ENCODE results near the gene LY86. TPM values are rescaled to one million over a fixed set of nuclear protein-coding genes. Genes with fewer than 3 reads are reported as not detected.
"Not testable (repeated sequence)": the region's sequence is repeated elsewhere in the genome, so short reads cannot be mapped to it uniquely, and the experiment has no call there.

LY86 gene
- total and polyA plus RNA-seq, 7 donors = 0.18 to 1.3 (median 0.42) TPM

- ATAC-seq = no peak
Measured at GRCh38 chr6:6661191-6661590, 72.7 kb downstream of the LY86 start.

GRCh38 chr6:6661684-6662083 lies 73.2 kb downstream of the LY86 start:
- no peaks in the 10 kb centered on the region for H3K9me3 ChIP-seq
- intact Hi-C loops (cut with DNase I) = no loop called here
- no peaks in the 10 kb centered on the region for H3K27me3 ChIP-seq (ENCODE audit: insufficient read depth in 3 of 3, low read length in 2 of 3)
- ATAC-seq (peak in 3 of 4 donors; percentile 40 to 53 (median 44)), DNase-seq (no peak)
- H3K4me3 ChIP-seq = no peak overlapping the region
- 19 to 24% (median 24%) methylated on average over 3 of the region's 3 CpGs for WGBS, 3 donors
- H3K36me3 ChIP-seq (ENCODE audit: insufficient read depth in 1 of 2, low read depth in 1 of 2) = no peaks in the 10 kb centered on the region
- no peak for TF ChIP-seq CTCF (IDR thresholded peaks at IDR 0.05)
- no peak overlapping the region for H3K27ac ChIP-seq
- H3K4me1 ChIP-seq = no peaks in the 10 kb centered on the region

More at GRCh38 chr6:6661191-6661590, 72.7 kb downstream of the LY86 start:
- H3K27me3 ChIP-seq (ENCODE audit: insufficient read depth in 3 of 3, low read length in 2 of 3) = no peaks in the 10 kb centered on the region
- no peak for TF ChIP-seq CTCF (IDR thresholded peaks at IDR 0.05)
- no peaks in the 10 kb centered on the region for H3K4me1 ChIP-seq
- no peaks in the 10 kb centered on the region for H3K9me3 ChIP-seq
- H3K36me3 ChIP-seq (ENCODE audit: insufficient read depth in 1 of 2, low read depth in 1 of 2) = no peaks in the 10 kb centered on the region
- no peak overlapping the region for H3K27ac ChIP-seq
- no peak for DNase-seq
- WGBS, 3 donors = 79 to 86% (median 84%) methylated on average over 9 of the region's 9 CpGs
- H3K4me3 ChIP-seq = no peak overlapping the region
- intact Hi-C loops (cut with DNase I) = no loop called here

- Histone ChIP-seq H3K27me3 (ENCODE audit: insufficient read depth in 3 of 3, low read length in 2 of 3) (no peaks in the 10 kb centered on the region), H3K36me3 (ENCODE audit: insufficient read depth in 1 of 2, low read depth in 1 of 2) (no peaks in the 10 kb centered on the region), H3K27ac (no peak overlapping the region), H3K4me3 (no peak overlapping the region), H3K4me1 (no peaks in the 10 kb centered on the region), H3K9me3 (no peaks in the 10 kb centered on the region)
- DNase-seq = no peak
- no peak for TF ChIP-seq CTCF (IDR thresholded peaks at IDR 0.05)
- ATAC-seq = no peak
- 82 to 91% (median 85%) methylated on average over 10 of the region's 10 CpGs for WGBS, 3 donors
- intact Hi-C loops (cut with DNase I) = no loop called here
Measured at GRCh38 chr6:6663421-6664135, 75.1 kb downstream of the LY86 start.

GRCh38 chr6:6665555-6666243 lies 77.2 kb downstream of the LY86 start:
- Histone ChIP-seq H3K36me3 (ENCODE audit: insufficient read depth in 1 of 2, low read depth in 1 of 2) (no peaks in the 10 kb centered on the region), H3K9me3 (no peaks in the 10 kb centered on the region), H3K27me3 (ENCODE audit: insufficient read depth in 3 of 3, low read length in 2 of 3) (no peaks in the 10 kb centered on the region), H3K27ac (no peak overlapping the region), H3K4me3 (no peak overlapping the region), H3K4me1 (no peaks in the 10 kb centered on the region)
- TF ChIP-seq CTCF (IDR thresholded peaks at IDR 0.05) = no peak
- intact Hi-C loops (cut with DNase I) = no loop called here
- ATAC-seq (no peak), DNase-seq (no peak)
- 51 to 56% (median 52%) methylated on average over 11 of the region's 11 CpGs for WGBS, 3 donors

GRCh38 chr6:6670150-6670549 lies 81.6 kb downstream of the LY86 start:
- not testable (repeated sequence) for H3K27ac ChIP-seq; DNase-seq; H3K27me3 ChIP-seq (ENCODE audit: insufficient read depth in 3 of 3, low read length in 2 of 3); H3K9me3 ChIP-seq; H3K4me3 ChIP-seq; H3K36me3 ChIP-seq (ENCODE audit: insufficient read depth in 1 of 2, low read depth in 1 of 2); H3K4me1 ChIP-seq; ATAC-seq
- WGBS, 3 donors = 91 to 96% (median 94%) methylated on average over 3 of the region's 3 CpGs
- intact Hi-C loops (cut with DNase I) = loop anchor here (10.0 kb wide), 2 partner anchors 725 to 945 kb away; no protein-coding TSS in a partner anchor

Measured in psoas muscle (tissue), 8 donors.